HFF-Myc (cell line): Measurements from ENCODE around the gene PHACTR2.
A peak's percentile ranks its signal among the peaks of the same experiment; 100 is the strongest.
"Not testable (repeated sequence)": the region's sequence is repeated elsewhere in the genome, so short reads cannot be mapped to it uniquely, and the experiment has no call there.

ENCODE experiments used
- DNase-seq: peaks from one replicate; pipeline ENCODE4 v3.0.0-alpha.2; 2011; ENCODE audit warnings: low read depth; ENCODE audit errors: extremely low read depth
- H3K4me3 ChIP-seq: replicated peaks from 2 replicates; pipeline ENCODE4 v1.5.1; 2011; ENCODE audit warnings: low read depth, mild to moderate bottlenecking, control low read depth, low read length
- TF ChIP-seq, protein P1 (sequence below): IDR thresholded peaks from 2 replicates; pipeline ENCODE4 v1.5.1; 2012; ENCODE audit warnings: mild to moderate bottlenecking, low read depth, low read length, control low read depth; ENCODE audit errors: missing control alignments

The PHACTR2 gene

DNA sequence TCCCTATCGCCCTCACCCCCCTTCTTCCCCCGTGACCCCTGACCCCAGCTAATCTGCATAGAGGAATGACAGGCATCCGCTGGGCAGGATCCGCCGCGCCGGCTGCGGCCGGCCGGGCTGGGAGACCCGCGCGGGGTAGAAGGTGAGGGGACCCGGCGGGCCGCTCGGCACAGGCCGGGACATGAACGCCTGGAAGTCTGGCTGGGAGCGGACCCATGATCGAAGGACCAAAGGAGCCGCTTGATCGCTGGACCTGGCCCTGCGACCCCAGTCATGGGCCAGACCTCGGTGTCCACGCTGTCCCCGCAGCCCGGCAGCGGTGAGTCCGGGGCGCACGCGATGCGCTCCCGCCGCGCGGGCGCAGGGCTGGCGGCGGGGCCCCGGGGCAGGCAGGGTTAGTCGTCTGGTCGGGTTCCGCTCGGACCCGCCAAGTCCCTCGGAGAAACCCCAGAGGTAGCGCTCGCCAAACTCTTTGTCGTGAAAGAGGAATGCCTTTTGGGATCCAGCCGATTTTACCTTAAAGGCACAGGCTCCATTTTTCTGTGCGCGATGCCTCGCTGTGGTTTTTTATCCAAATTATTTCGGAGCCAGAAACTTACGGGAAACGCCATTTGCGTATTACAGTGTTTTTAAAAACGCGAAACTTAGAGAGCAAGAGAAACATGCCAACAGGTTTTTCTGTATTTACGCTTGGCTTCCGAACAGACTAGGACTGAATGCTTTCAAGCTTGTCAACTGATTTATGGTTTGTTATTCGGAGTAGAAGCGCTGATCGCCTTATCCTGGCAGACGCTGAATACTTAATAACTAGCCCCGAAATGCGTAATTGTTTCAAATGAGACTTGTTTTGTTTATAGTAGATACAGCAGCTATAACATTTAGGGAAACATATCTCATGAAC, at the start of gene PHACTR2:
TSS of gene PHACTR2 (plus strand) at position 75 of the 901 bp plus-strand sequence. CDS start at position 274, 199 bp downstream.
- TF ChIP-seq, protein P1, sequence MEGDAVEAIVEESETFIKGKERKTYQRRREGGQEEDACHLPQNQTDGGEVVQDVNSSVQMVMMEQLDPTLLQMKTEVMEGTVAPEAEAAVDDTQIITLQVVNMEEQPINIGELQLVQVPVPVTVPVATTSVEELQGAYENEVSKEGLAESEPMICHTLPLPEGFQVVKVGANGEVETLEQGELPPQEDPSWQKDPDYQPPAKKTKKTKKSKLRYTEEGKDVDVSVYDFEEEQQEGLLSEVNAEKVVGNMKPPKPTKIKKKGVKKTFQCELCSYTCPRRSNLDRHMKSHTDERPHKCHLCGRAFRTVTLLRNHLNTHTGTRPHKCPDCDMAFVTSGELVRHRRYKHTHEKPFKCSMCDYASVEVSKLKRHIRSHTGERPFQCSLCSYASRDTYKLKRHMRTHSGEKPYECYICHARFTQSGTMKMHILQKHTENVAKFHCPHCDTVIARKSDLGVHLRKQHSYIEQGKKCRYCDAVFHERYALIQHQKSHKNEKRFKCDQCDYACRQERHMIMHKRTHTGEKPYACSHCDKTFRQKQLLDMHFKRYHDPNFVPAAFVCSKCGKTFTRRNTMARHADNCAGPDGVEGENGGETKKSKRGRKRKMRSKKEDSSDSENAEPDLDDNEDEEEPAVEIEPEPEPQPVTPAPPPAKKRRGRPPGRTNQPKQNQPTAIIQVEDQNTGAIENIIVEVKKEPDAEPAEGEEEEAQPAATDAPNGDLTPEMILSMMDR, result no peak
- peak within 1 kb of the TSS; percentile 72 for H3K4me3 ChIP-seq
- DNase-seq, result no peak

DNA sequence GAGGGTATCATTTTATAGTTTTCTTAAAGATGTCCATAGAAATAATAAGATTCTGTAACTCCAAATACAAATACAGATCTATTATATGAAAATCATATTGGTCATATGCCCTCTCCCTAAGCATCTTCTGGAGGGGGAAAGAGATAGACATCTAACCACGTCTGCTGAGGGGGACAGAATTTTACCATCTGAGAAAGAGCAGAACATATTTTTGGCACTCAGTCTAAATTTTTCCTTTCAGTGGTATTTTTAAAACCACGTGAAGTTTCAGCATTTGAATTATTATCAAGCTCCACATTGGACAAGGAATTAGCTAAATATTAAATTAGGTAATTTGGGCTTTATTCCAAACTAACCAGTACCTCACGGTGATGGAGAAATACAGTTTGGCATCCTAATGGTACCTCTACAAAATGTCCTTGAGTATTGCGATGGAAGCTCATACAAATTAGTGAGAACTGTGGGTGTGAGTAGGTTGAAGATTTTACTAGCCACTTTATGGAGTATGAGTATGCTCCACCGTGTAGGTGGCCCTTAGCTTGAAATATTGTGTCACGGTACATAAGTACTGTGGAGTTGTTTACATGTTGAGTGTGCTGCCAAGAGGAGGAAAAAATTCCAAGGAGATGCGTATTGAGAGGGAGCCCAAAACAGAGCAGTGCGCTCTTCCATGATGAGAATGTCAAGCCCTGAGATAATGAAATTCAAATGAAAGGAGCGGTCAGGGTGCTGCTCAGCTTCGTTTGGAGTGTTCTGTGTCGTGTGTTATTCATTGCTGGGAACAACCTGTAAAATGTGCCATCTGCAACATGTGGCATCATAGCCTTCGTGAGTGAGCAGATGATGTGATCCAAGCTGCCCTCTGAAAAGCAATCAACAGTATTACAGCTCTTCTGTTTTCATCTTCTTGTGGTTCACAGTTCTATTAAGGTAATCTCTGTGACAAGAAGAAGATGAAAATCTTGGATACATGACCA, 48.4 kb upstream of the PHACTR2 start:
- TF ChIP-seq, protein P1, result no peak
- no peak overlapping the region for H3K4me3 ChIP-seq
- DNase-seq, result no peak

DNA sequence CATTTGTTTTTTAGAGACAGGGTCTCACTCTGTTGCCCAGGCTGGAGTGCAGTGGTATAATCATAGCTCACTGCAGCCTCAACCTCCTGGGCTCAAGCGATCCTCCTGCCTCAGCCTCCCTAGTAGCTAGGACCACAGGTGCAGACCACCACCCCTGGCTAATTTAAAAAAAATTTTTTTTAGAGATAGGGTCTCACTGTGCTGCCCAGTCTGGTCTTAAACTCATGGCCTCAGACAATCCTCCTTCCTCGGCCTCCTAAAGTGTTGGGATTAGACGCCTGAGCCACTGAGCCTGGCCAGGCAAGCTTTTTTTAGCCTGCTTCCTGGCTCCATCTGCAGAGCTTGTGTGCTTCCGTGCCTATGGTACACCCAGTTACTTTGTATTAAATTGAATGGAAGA, 46.6 kb upstream of the PHACTR2 start:
- H3K4me3 ChIP-seq, DNase-seq: not testable (repeated sequence)

DNA sequence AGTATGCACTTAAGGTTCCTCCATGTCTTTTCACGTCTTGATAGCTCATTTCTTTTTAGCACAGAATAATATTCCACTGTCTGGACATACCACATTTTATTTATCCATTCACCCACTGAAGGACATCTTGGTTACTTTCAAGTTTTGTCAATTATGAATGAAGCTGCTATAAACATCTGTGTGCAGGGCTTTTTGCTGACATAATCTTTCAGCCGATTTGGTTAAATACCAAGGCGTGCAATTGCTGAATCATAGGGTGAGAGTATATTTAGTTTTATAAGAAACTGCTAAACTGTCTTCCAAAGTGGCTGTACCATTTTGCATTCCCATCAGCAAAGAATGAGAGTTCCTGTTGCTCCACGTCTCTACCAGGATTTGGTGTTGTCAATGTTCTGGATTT, 44.9 kb upstream of the PHACTR2 start:
- TF ChIP-seq, protein P1, result no peak
- DNase-seq, result no peak

DNA sequence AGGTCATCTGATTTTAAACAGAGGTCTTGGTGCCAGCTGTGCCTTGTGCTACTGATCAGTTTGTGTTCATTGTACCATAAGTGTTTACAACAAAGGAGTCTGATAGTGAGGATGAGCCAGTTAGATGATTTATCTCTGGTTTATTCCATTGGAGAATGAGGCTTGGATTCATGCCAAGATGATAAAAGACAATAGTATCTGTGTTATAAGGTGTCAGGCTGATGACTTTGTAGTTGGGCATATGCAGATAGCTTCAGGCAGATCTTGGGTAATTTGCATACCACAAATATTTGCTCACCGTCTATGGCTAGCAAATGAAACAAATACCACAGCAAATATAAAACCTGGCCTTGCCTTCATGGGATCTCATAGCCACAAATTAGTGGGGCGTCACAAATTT, 43.3 kb upstream of the PHACTR2 start:
- TF ChIP-seq, protein P1, result no peak
- H3K4me3 ChIP-seq, result no peak overlapping the region
- DNase-seq, result no peak

More for the DNA sequence above, 44.9 kb upstream of the PHACTR2 start:
- no peak overlapping the region for H3K4me3 ChIP-seq

DNA sequence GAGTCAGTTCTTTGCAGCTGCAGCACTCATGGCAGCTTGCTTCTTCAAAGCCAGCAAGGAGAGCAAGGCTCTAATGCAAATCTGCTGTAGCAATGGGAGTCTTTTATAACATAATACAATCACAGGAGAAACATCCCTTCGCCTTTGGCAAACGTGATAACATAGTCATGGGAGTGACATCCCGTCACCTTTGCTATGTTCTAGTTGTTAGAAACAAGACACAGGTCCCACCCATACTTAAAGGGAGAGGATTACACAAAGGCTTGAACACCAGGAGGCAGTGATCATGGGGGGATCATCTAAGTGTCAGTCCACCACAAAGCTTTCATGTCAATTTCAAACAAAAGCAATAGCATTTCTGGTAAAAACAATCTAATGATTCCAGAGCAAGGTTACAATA, 40.1 kb upstream of the PHACTR2 start:
- H3K4me3 ChIP-seq, result no peak overlapping the region
- DNase-seq, result no peak

More for the DNA sequence above, 40.1 kb upstream of the PHACTR2 start:
- TF ChIP-seq, protein P1, result no peak
